A673 (cell line): ENCODE data around the gene EP300. TPM values are rescaled to one million over a fixed set of nuclear protein-coding genes. Genes with fewer than 3 reads are reported as not detected.

Source experiments
- BruUV-seq: library from RNA; stranded (reverse); fragments of 400-500 nt; replicated peaks from 2 replicates; lab custom pipeline; 2021; lab: Mats Ljungman, UMichigan
- CTCF ChIA-PET: fragments of 300-600 bp; sonication (Branson Sonifier 250); formaldehyde crosslinking; loops from one replicate; lab custom pipeline; 2022; ENCODE audit warnings: antibody characterized with exemption; lab: Charles Lee
- POLR2A ChIA-PET: fragments of 300-600 bp; sonication (Branson Sonifier 250); formaldehyde crosslinking; loops from one replicate; lab custom pipeline; 2022; ENCODE audit warnings: antibody characterized with exemption; ENCODE audit not compliant: low non-redundant PET; lab: Charles Lee
- DNase-seq: peaks from one replicate; pipeline ENCODE4 v3.0.0-alpha.2; 2015; ENCODE audit warnings: low spot score
- H3K27ac ChIP-seq: fragments of 200-600 bp; sonication (generic); 2 replicates; pipeline ENCODE4 v1.5.1; 2016; ENCODE audit warnings: mixed run types, low read depth, mild to moderate bottlenecking, mixed read lengths, antibody characterized with exemption, low read length; ENCODE audit not compliant: poor library complexity, severe bottlenecking
- H3K27me3 ChIP-seq: fragments of 200-600 bp; sonication (generic); replicated peaks from 2 replicates; pipeline ENCODE4 v1.6.1; 2017; ENCODE audit warnings: mixed run types, low read depth, mild to moderate bottlenecking, mixed read lengths, antibody characterized with exemption, low read length; ENCODE audit not compliant: insufficient read depth, poor library complexity
- H3K36me3 ChIP-seq: fragments of 200-600 bp; sonication (generic); 2 replicates; pipeline ENCODE4 v1.6.1; 2016; ENCODE audit warnings: mixed run types, mild to moderate bottlenecking, mixed read lengths, antibody characterized with exemption, low read length; ENCODE audit not compliant: insufficient read depth, poor library complexity, severe bottlenecking
- H3K4me1 ChIP-seq: fragments of 200-600 bp; sonication (generic); 2 replicates; pipeline ENCODE4 v1.6.1; 2017; ENCODE audit warnings: mixed run types, mild to moderate bottlenecking, mixed read lengths, antibody characterized with exemption, low read length; ENCODE audit not compliant: insufficient read depth, poor library complexity, severe bottlenecking
- H3K4me3 ChIP-seq: fragments of 200-600 bp; sonication (generic); 2 replicates; pipeline ENCODE4 v1.5.1; 2016; ENCODE audit warnings: low read depth, mixed run types, mild to moderate bottlenecking, mixed read lengths, low read length; ENCODE audit not compliant: poor library complexity, severe bottlenecking
- H3K9me3 ChIP-seq: fragments of 200-600 bp; sonication (generic); 2 replicates; pipeline ENCODE4 v1.6.1; 2016; ENCODE audit warnings: mixed run types, low read depth, mild to moderate bottlenecking, mixed read lengths, antibody characterized with exemption, low read length; ENCODE audit not compliant: poor library complexity, severe bottlenecking
- EZH2 ChIP-seq: fragments of 200-600 bp; sonication (generic); IDR thresholded peaks from 2 replicates; pipeline ENCODE4 v1.6.1; 2017; ENCODE audit warnings: borderline replicate concordance, low read depth, mild to moderate bottlenecking, mixed read lengths, antibody characterized with exemption, low read length; ENCODE audit not compliant: poor library complexity, severe bottlenecking
- intact Hi-C: fragments of 100-400 bp; cut with micrococcal nuclease; formaldehyde crosslinking; loops from one replicate; pipeline ENCODE4 v1.10.0; 2022; ENCODE audit not compliant: unreplicated experiment
- total RNA-seq: library from RNA; stranded (reverse); gene quantifications from 2 replicates; pipeline ENCODE4 v1.2.3, GENCODE V29; 2021
- TF ChIP-seq, protein P1 (sequence below): fragments of 300-800, 200-600 bp; sonication (generic); conservative IDR thresholded peaks from 2 replicates; pipeline ENCODE4 v1.5.1; 2017; ENCODE audit warnings: low read depth, mild to moderate bottlenecking, antibody characterized with exemption, low read length, moderate library complexity, mixed read lengths

EP300 gene
- total RNA-seq, 1 experiment from 2014 or later = 85.6 TPM

GRCh38 chr22:41110968-41111367, 18.6 kb downstream of the EP300 start:
- H3K4me3 ChIP-seq = no peak overlapping the region
- BruUV-seq = no TSS peak
- TF ChIP-seq, protein P1, sequence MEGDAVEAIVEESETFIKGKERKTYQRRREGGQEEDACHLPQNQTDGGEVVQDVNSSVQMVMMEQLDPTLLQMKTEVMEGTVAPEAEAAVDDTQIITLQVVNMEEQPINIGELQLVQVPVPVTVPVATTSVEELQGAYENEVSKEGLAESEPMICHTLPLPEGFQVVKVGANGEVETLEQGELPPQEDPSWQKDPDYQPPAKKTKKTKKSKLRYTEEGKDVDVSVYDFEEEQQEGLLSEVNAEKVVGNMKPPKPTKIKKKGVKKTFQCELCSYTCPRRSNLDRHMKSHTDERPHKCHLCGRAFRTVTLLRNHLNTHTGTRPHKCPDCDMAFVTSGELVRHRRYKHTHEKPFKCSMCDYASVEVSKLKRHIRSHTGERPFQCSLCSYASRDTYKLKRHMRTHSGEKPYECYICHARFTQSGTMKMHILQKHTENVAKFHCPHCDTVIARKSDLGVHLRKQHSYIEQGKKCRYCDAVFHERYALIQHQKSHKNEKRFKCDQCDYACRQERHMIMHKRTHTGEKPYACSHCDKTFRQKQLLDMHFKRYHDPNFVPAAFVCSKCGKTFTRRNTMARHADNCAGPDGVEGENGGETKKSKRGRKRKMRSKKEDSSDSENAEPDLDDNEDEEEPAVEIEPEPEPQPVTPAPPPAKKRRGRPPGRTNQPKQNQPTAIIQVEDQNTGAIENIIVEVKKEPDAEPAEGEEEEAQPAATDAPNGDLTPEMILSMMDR = no peak
- no peak for TF ChIP-seq EZH2
- ChIA-PET POLR2A (no interaction called here), CTCF (interaction anchor here (0.6 kb wide), 1 partner anchor 155 kb away, joined by 3 read pairs; no protein-coding TSS in a partner anchor)
- no peaks in the 10 kb centered on the region for H3K27me3 ChIP-seq
- intact Hi-C loops = no loop called here
- H3K27ac ChIP-seq = no peak overlapping the region
- no peak for DNase-seq
- no peaks in the 10 kb centered on the region for H3K9me3 ChIP-seq
- no peaks in the 10 kb centered on the region for H3K4me1 ChIP-seq
- peaks cover 21% of the 10 kb centered on the region for H3K36me3 ChIP-seq

GRCh38 chr22:41116342-41116741, 23.9 kb downstream of the EP300 start:
- Histone ChIP-seq H3K36me3 (peaks cover 52% of the 10 kb centered on the region), H3K4me3 (no peak overlapping the region), H3K27me3 (no peaks in the 10 kb centered on the region), H3K9me3 (no peaks in the 10 kb centered on the region), H3K4me1 (peaks cover 5% of the 10 kb centered on the region), H3K27ac (no peak overlapping the region)
- BruUV-seq = no TSS peak
- DNase-seq = no peak
- TF ChIP-seq, protein P1 = no peak
- no peak for TF ChIP-seq EZH2
- CTCF ChIA-PET = no interaction called here
- intact Hi-C loops = no loop called here
- POLR2A ChIA-PET = no interaction called here

GRCh38 chr22:41117127-41117965, 25.0 kb downstream of the EP300 start:
- no TSS peak for BruUV-seq
- intact Hi-C loops = no loop called here
- H3K4me3 ChIP-seq = no peak overlapping the region
- TF ChIP-seq, protein P1 = no peak
- no peak for TF ChIP-seq EZH2
- no peak overlapping the region for H3K27ac ChIP-seq
- no peak for DNase-seq
- H3K36me3 ChIP-seq = peaks cover 52% of the 10 kb centered on the region
- H3K4me1 ChIP-seq = peaks cover 5% of the 10 kb centered on the region
- ChIA-PET POLR2A (no interaction called here), CTCF (no interaction called here)
- no peaks in the 10 kb centered on the region for H3K9me3 ChIP-seq
- H3K27me3 ChIP-seq = no peaks in the 10 kb centered on the region
